Mesenchymal stem cell (in vitro differentiated cells and primary cell): Measurements from ENCODE around the gene TRIL.

Source experiments
- DNase-seq: peaks from one replicate; pipeline ENCODE4 v3.0.0-alpha.2; 2013
- H2AFZ ChIP-seq: one replicate; pipeline ENCODE4 v1.6.1; 2013; ENCODE audit warnings: low read depth, mild to moderate bottlenecking, control low read depth, inconsistent platforms, low read length, moderate library complexity
- H2AK5ac ChIP-seq: 2 replicates; pipeline ENCODE4 v1.6.1; 2013; ENCODE audit warnings: low read length, moderate library complexity, mild to moderate bottlenecking, inconsistent platforms; ENCODE audit not compliant: severe bottlenecking
- H2BK120ac ChIP-seq: one replicate; pipeline ENCODE4 v1.6.1; 2013; ENCODE audit warnings: low read depth, mild to moderate bottlenecking, inconsistent platforms, low read length, moderate library complexity
- H2BK12ac ChIP-seq, 2 experiments: one replicate each; pipeline ENCODE4 v1.6.1; 2013; ENCODE audit warnings: inconsistent platforms in 2 of 2, low read length in 2 of 2, mild to moderate bottlenecking in 2 of 2, moderate library complexity in 2 of 2, control low read depth in 1 of 2
- H2BK15ac ChIP-seq: one replicate; pipeline ENCODE4 v1.6.1; 2013; ENCODE audit warnings: mild to moderate bottlenecking, low read depth, inconsistent platforms; ENCODE audit not compliant: poor library complexity, severe bottlenecking
- H2BK5ac ChIP-seq: 2 replicates; pipeline ENCODE4 v1.6.1; 2013; ENCODE audit warnings: low read depth, mild to moderate bottlenecking, low read length, control low read depth, inconsistent platforms; ENCODE audit not compliant: poor library complexity, severe bottlenecking
- H3K14ac ChIP-seq, 2 experiments: one replicate each; pipeline ENCODE4 v1.6.1; 2013; ENCODE audit warnings: inconsistent platforms in 2 of 2, low read length in 2 of 2, control low read depth in 1 of 2, mild to moderate bottlenecking in 1 of 2, moderate library complexity in 1 of 2
- H3K18ac ChIP-seq, 2 experiments: one replicate each; pipeline ENCODE4 v1.6.1; 2013; ENCODE audit warnings: inconsistent platforms in 2 of 2, low read length in 2 of 2, control low read depth in 1 of 2, low read depth in 1 of 2, mild to moderate bottlenecking in 1 of 2
- H3K23ac ChIP-seq, 2 experiments: one replicate each; pipeline ENCODE4 v1.6.1; 2013; ENCODE audit warnings: inconsistent platforms in 2 of 2, low read length in 2 of 2, mild to moderate bottlenecking in 2 of 2, moderate library complexity in 2 of 2, control low read depth in 1 of 2
- H3K27ac ChIP-seq: 2 replicates; pipeline ENCODE4 v1.5.1; 2013; ENCODE audit warnings: mild to moderate bottlenecking, moderate library complexity, low read length, control low read depth, inconsistent platforms; ENCODE audit not compliant: poor library complexity, severe bottlenecking
- H3K27me3 ChIP-seq, 2 experiments: 2 replicates each; pipeline versions ENCODE4 v1.6.1 to v1.7.0; 2013; ENCODE audit warnings: low read length in 2 of 2, mild to moderate bottlenecking in 2 of 2, moderate library complexity in 2 of 2, control low read depth in 1 of 2, inconsistent platforms in 1 of 2; ENCODE audit not compliant: control insufficient read depth in 1 of 2, insufficient read depth in 1 of 2
- H3K36me3 ChIP-seq, 2 experiments: 2 replicates each; pipeline versions ENCODE4 v1.6.1 to v1.7.0; 2013; ENCODE audit warnings: low read length in 2 of 2, control low read depth in 1 of 2, inconsistent platforms in 1 of 2, low read depth in 1 of 2, mild to moderate bottlenecking in 1 of 2; ENCODE audit not compliant: insufficient read depth in 2 of 2, control insufficient read depth in 1 of 2
- H3K4ac ChIP-seq, 2 experiments: one replicate each; pipeline ENCODE4 v1.6.1; 2013; ENCODE audit warnings: inconsistent platforms in 2 of 2, low read length in 2 of 2, mild to moderate bottlenecking in 2 of 2, moderate library complexity in 2 of 2, control low read depth in 1 of 2, low read depth in 1 of 2
- H3K4me1 ChIP-seq: 2 replicates; pipeline ENCODE4 v1.6.1; 2013; ENCODE audit warnings: low read depth, low read length, control low read depth; ENCODE audit not compliant: control insufficient read depth, insufficient read depth
- H3K4me2 ChIP-seq: 2 replicates; pipeline ENCODE4 v1.6.1; 2013; ENCODE audit warnings: low read length, mild to moderate bottlenecking, inconsistent platforms; ENCODE audit not compliant: poor library complexity, severe bottlenecking
- H3K4me3 ChIP-seq, 2 experiments: 2 replicates each; pipeline versions ENCODE4 v1.5.1 to v1.7.0; 2013; ENCODE audit warnings: low read length in 2 of 2, mild to moderate bottlenecking in 2 of 2, control low read depth in 1 of 2, low read depth in 1 of 2; ENCODE audit not compliant: insufficient read depth in 1 of 2
- H3K79me1 ChIP-seq: replicated peaks from 2 replicates; pipeline ENCODE4 v1.6.1; 2013; ENCODE audit warnings: mild to moderate bottlenecking, control low read depth, low read length, inconsistent platforms; ENCODE audit not compliant: poor library complexity, severe bottlenecking
- H3K9ac ChIP-seq: 2 replicates; pipeline ENCODE4 v1.7.0; 2013; ENCODE audit warnings: mild to moderate bottlenecking, low read length, moderate library complexity
- H3K9me3 ChIP-seq: 2 replicates; pipeline ENCODE4 v1.7.0; 2013; ENCODE audit warnings: mild to moderate bottlenecking, low read length; ENCODE audit not compliant: control insufficient read depth
- H4K8ac ChIP-seq: one replicate; pipeline ENCODE4 v1.6.1; 2013; ENCODE audit warnings: inconsistent platforms, mild to moderate bottlenecking, low read length, moderate library complexity
- H4K91ac ChIP-seq: one replicate; pipeline ENCODE4 v1.6.1; 2013; ENCODE audit warnings: mild to moderate bottlenecking, low read length, inconsistent platforms
- WGBS: methylation state at CpG from one replicate; pipeline ENCODE4 v1.1.7; 2013; ENCODE audit warnings: mixed read lengths; 5-methylcytosine and 5-hydroxymethylcytosine counted together

TRIL gene

GRCh38 chr7:28921822-28922221 is 36.3 kb downstream of the TRIL start:
- no peak overlapping the region for H3K4me2 ChIP-seq
- no peak overlapping the region for H2BK15ac ChIP-seq
- no peak overlapping the region for H4K8ac ChIP-seq
- no peak overlapping the region for H3K9ac ChIP-seq
- H4K91ac ChIP-seq = no peak overlapping the region
- no peaks in the 10 kb centered on the region for H3K4me1 ChIP-seq
- no peaks in the 10 kb centered on the region for H3K36me3 ChIP-seq
- no CpG with 5 or more reads among the region's 4 CpGs for WGBS
- H2AK5ac ChIP-seq = no peak overlapping the region
- H3K4me3 ChIP-seq = no peak overlapping the region
- H3K23ac ChIP-seq = no peak overlapping the region
- no peak overlapping the region for H2BK5ac ChIP-seq
- H2BK120ac ChIP-seq = no peak overlapping the region
- H3K27ac ChIP-seq = no peak overlapping the region
- H3K9me3 ChIP-seq = no peaks in the 10 kb centered on the region
- no peak overlapping the region for H2BK12ac ChIP-seq
- H3K4ac ChIP-seq = no peak overlapping the region
- DNase-seq = peak; percentile 77
- no peaks in the 10 kb centered on the region for H3K79me1 ChIP-seq
- H3K14ac ChIP-seq = no peak overlapping the region
- peaks cover 5 to 12% of the 10 kb centered on the region in 2 experiments for H3K27me3 ChIP-seq
- no peak overlapping the region for H3K18ac ChIP-seq
- H2AFZ ChIP-seq = no peak overlapping the region

GRCh38 chr7:28920424-28920823 is 37.7 kb downstream of the TRIL start:
- Histone ChIP-seq H3K27ac (no peak overlapping the region), H3K14ac (no peak overlapping the region), H2AK5ac (peak overlapping the region; percentile 52), H3K18ac (no peak overlapping the region), H3K9me3 (no peaks in the 10 kb centered on the region), H3K9ac (no peak overlapping the region), H3K4ac (no peak overlapping the region), H2BK12ac (no peak overlapping the region), H3K4me3 (no peak overlapping the region), H4K8ac (no peak overlapping the region), H2BK120ac (no peak overlapping the region), H2AFZ (no peak overlapping the region), H2BK5ac (no peak overlapping the region), H3K79me1 (no peaks in the 10 kb centered on the region), H3K27me3 (peaks cover 3 to 7% of the 10 kb centered on the region in 2 experiments), H3K23ac (no peak overlapping the region), H4K91ac (no peak overlapping the region), H3K36me3 (no peaks in the 10 kb centered on the region), H3K4me2 (no peak overlapping the region), H3K4me1 (no peaks in the 10 kb centered on the region), H2BK15ac (no peak overlapping the region)
- no peak for DNase-seq
- WGBS = 83% methylated on average over 4 of the region's 6 CpGs

- Histone ChIP-seq H3K4me1 (no peaks in the 10 kb centered on the region), H3K18ac (no peak overlapping the region), H4K8ac (no peak overlapping the region), H3K23ac (no peak overlapping the region), H2AFZ (no peak overlapping the region), H3K36me3 (no peaks in the 10 kb centered on the region), H2BK12ac (no peak overlapping the region), H3K79me1 (no peaks in the 10 kb centered on the region), H2BK15ac (no peak overlapping the region), H3K4ac (no peak overlapping the region), H3K4me3 (no peak overlapping the region), H3K4me2 (no peak overlapping the region), H2AK5ac (no peak overlapping the region), H3K9ac (no peak overlapping the region), H4K91ac (no peak overlapping the region), H2BK5ac (peak overlapping the region; percentile 73), H2BK120ac (no peak overlapping the region), H3K9me3 (no peaks in the 10 kb centered on the region), H3K14ac (no peak overlapping the region), H3K27me3 (no peaks in the 10 kb centered on the region), H3K27ac (no peak overlapping the region)
- WGBS = 31% methylated on average over 8 of the region's 9 CpGs
- DNase-seq = peak; percentile 51
These were observed 38.6 kb downstream of the TRIL start for GRCh38 chr7:28919510-28919909.

DNA sequence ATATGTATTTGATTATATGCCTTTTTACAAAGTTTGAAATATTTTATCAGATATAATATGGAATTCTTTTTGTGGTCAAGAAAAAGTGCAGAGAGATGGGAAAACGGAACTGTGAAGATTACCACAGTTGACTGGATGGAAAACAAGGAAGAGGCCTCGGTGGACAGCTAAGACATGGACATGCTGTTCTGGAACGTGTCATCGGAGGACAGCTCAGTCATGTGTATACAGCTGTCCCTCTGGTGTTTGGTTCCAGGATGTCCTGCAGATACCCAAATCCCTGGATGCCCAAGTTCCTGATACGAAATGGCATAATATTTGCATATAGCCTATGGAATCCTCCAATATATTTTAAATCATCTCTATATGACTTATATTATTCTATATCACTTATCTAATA is 49.4 kb downstream of the TRIL start:
- 60% methylated on average over 4 of the region's 5 CpGs for WGBS
- Histone ChIP-seq H3K4me1 (no peaks in the 10 kb centered on the region), H3K36me3 (no peaks in the 10 kb centered on the region), H2BK15ac (no peak overlapping the region), H3K27ac (no peak overlapping the region), H3K23ac (no peak overlapping the region), H3K18ac (no peak overlapping the region), H3K9ac (no peak overlapping the region), H2AFZ (no peak overlapping the region), H3K4me2 (no peak overlapping the region), H2BK5ac (no peak overlapping the region), H3K27me3 (no peaks in the 10 kb centered on the region), H3K79me1 (no peaks in the 10 kb centered on the region), H3K4me3 (no peak overlapping the region), H2AK5ac (no peak overlapping the region), H3K14ac (no peak overlapping the region), H2BK12ac (no peak overlapping the region), H2BK120ac (no peak overlapping the region), H4K91ac (no peak overlapping the region), H3K4ac (no peak overlapping the region), H3K9me3 (peaks cover 14% of the 10 kb centered on the region), H4K8ac (no peak overlapping the region)
- DNase-seq = no peak
